ENCODE results near the gene FGF7.

DNA sequence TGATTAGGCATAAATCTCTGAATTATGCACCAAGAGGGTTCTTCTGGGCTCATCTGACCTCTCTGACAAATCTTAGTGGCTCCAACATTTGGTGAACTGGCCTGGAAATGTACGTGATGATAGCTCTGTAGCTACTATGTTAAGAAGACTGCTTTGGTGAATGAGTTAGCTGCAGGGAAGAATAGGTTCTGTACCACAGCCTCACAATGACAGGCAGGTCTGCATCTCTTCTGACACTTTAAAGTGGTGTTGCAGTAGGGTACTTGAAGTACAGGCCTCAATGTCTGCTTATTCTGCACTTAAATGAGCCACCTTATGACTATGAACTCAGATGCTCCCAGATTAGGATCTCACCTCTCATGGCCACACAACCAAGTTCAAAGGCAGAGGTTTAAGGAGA lies 7.0 kb downstream of the FGF7 start:
- TF ChIP-seq POLR2A (IDR thresholded peaks at IDR 0.05) (no peak), CTCF (IDR thresholded peaks at IDR 0.05 in 8 of 11, conservative IDR thresholded peaks at IDR 0.05 in 3 of 11) (no peak), POLR2AphosphoS5 (IDR thresholded peaks at IDR 0.05) (no peak)
